PC-3 (cell line): ENCODE data around the gene CSF1R. TPM values are rescaled to one million over a fixed set of nuclear protein-coding genes. Genes with fewer than 3 reads are reported as not detected.

Experiments used
- ATAC-seq: fragments of 200-7000 bp; cut with Tn5 transposase; 2 replicates; pipeline ENCODE4 v1.9.1; 2020; ENCODE audit warnings: mild to moderate bottlenecking, moderate library complexity
- BruUV-seq: library from RNA; stranded (reverse); fragments of 400-500 nt; replicated peaks from 2 replicates; lab custom pipeline; 2021; lab: Mats Ljungman, UMichigan
- CTCF ChIA-PET: fragments of 300-600 bp; sonication (Branson Sonifier 250); formaldehyde crosslinking; loops from one replicate; lab custom pipeline; 2022; ENCODE audit warnings: antibody characterized with exemption; lab: Charles Lee
- POLR2A ChIA-PET: fragments of 300-600 bp; sonication (Branson Sonifier 250); formaldehyde crosslinking; loops from one replicate; lab custom pipeline; 2022; ENCODE audit warnings: antibody characterized with exemption; ENCODE audit not compliant: unreplicated experiment; lab: Charles Lee
- DNase-seq: peaks from one replicate; pipeline ENCODE4 v3.0.0-alpha.2; 2015
- H2AFZ ChIP-seq: fragments of 300-600 bp; sonication (generic); 2 replicates; pipeline ENCODE4 v1.6.0; 2016; ENCODE audit warnings: antibody characterized with exemption, low read length
- H3F3A ChIP-seq: fragments of 300-600 bp; sonication (generic); one replicate; pipeline ENCODE4 v1.6.0; 2017; ENCODE audit warnings: antibody characterized with exemption, low read length, control low read depth, mild to moderate bottlenecking; ENCODE audit not compliant: unreplicated experiment
- H3K27ac ChIP-seq: fragments of 300-600 bp; sonication (generic); 2 replicates; pipeline ENCODE4 v1.5.1; 2016; ENCODE audit warnings: mild to moderate bottlenecking, low read length
- H3K27me3 ChIP-seq: fragments of 300-600 bp; sonication (generic); 2 replicates; pipeline ENCODE4 v1.6.1; 2016; ENCODE audit warnings: low read length, mixed read lengths
- H3K36me3 ChIP-seq: fragments of 300-600 bp; sonication (generic); 2 replicates; pipeline ENCODE4 v1.6.1; 2016; ENCODE audit warnings: low read depth, mixed run types, low read length, mixed read lengths
- H3K4me1 ChIP-seq: fragments of 300-600 bp; sonication (generic); 2 replicates; pipeline ENCODE4 v1.5.1; 2016; ENCODE audit warnings: low read length; ENCODE audit not compliant: insufficient read depth
- H3K4me2 ChIP-seq: fragments of 300-600 bp; sonication (generic); 2 replicates; pipeline ENCODE4 v1.6.0; 2016; ENCODE audit warnings: low read length
- H3K4me3 ChIP-seq: fragments of 300-600 bp; sonication (generic); 2 replicates; pipeline ENCODE4 v1.5.1; 2016; ENCODE audit warnings: mild to moderate bottlenecking, low read length, mixed read lengths
- H3K79me2 ChIP-seq: fragments of 300-600 bp; sonication (generic); 2 replicates; pipeline ENCODE4 v1.6.1; 2017; ENCODE audit warnings: low read length, mixed read lengths
- H3K9ac ChIP-seq: fragments of 300-600 bp; sonication (generic); 2 replicates; pipeline ENCODE4 v1.6.0; 2016; ENCODE audit warnings: mild to moderate bottlenecking, low read length
- H3K9me2 ChIP-seq: fragments of 300-600 bp; sonication (generic); replicated peaks from 2 replicates; pipeline ENCODE4 v1.6.1; 2016; ENCODE audit warnings: mixed run types, low read length, mixed read lengths
- H3K9me3 ChIP-seq: fragments of 300-600 bp; sonication (generic); 2 replicates; pipeline ENCODE4 v1.6.1; 2016; ENCODE audit warnings: low read length, mixed read lengths
- H4K20me1 ChIP-seq: fragments of 300-600 bp; sonication (generic); 2 replicates; pipeline ENCODE4 v1.6.1; 2016; ENCODE audit warnings: low read length, mixed read lengths
- EZH2 ChIP-seq: fragments of 300-600 bp; sonication (generic); IDR thresholded peaks from one replicate; pipeline ENCODE4 v1.6.1; 2017; ENCODE audit warnings: antibody characterized with exemption, mild to moderate bottlenecking, low read length; ENCODE audit not compliant: unreplicated experiment
- EZH2phosphoT487 ChIP-seq: fragments of 300-600 bp; sonication (generic); IDR thresholded peaks from 2 replicates; pipeline ENCODE4 v1.6.1; 2018; ENCODE audit warnings: mild to moderate bottlenecking, antibody characterized with exemption, low read length, borderline replicate concordance
- intact Hi-C: fragments of 100-400 bp; cut with micrococcal nuclease; formaldehyde crosslinking; loops from 2 replicates; pipeline ENCODE4 v1.9.0; 2023
- total RNA-seq: library from RNA; depleted of rRNA; stranded (reverse); fragments of >200 nt; gene quantifications from 2 replicates; pipeline ENCODE4 v1.2.3, GENCODE V29; 2014
- TF ChIP-seq, protein P1 (sequence below): fragments of 300-600 bp; sonication (generic); conservative IDR thresholded peaks from 2 replicates; pipeline ENCODE4 v1.5.1; 2017; ENCODE audit warnings: antibody characterized with exemption, low read depth, mild to moderate bottlenecking, low read length

Gene CSF1R
- total RNA-seq, 1 experiment from 2014 or later, result not detected

DNA sequence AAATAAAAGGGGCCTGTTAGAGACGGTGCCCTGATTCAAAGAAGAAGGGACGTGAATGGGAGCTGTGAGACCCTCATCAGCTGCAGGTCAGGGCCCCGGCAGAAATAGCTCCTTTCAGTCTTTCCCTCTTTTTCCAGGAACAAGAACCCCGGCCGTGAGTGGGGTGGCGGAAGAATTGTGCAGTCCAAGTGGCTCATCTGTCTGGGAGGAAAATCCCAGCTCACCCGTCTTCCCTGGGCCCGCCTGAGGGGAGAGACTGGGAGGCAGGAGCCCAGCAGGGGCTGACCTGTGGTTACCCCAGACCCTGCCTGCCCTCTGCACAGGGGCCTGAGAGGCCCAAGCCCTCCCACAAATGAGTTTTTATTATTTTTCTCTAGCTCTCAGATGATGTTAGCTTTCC, 24.8 kb upstream of the CSF1R start:
- Histone ChIP-seq H4K20me1 (no peaks in the 10 kb centered on the region), H3K36me3 (no peaks in the 10 kb centered on the region), H3K9me3 (no peaks in the 10 kb centered on the region), H3K9me2 (no peaks in the 10 kb centered on the region), H3K4me1 (peaks cover 16% of the 10 kb centered on the region), H3K4me2 (no peak overlapping the region), H2AFZ (no peak overlapping the region), H3K4me3 (no peak overlapping the region), H3K79me2 (no peaks in the 10 kb centered on the region), H3K9ac (no peak overlapping the region), H3F3A (no peaks in the 10 kb centered on the region), H3K27ac (no peak overlapping the region), H3K27me3 (no peaks in the 10 kb centered on the region)
- ChIA-PET CTCF (no interaction called here), POLR2A (no interaction called here)
- TF ChIP-seq EZH2phosphoT487 (no peak), EZH2 (no peak)
- TF ChIP-seq, protein P1, sequence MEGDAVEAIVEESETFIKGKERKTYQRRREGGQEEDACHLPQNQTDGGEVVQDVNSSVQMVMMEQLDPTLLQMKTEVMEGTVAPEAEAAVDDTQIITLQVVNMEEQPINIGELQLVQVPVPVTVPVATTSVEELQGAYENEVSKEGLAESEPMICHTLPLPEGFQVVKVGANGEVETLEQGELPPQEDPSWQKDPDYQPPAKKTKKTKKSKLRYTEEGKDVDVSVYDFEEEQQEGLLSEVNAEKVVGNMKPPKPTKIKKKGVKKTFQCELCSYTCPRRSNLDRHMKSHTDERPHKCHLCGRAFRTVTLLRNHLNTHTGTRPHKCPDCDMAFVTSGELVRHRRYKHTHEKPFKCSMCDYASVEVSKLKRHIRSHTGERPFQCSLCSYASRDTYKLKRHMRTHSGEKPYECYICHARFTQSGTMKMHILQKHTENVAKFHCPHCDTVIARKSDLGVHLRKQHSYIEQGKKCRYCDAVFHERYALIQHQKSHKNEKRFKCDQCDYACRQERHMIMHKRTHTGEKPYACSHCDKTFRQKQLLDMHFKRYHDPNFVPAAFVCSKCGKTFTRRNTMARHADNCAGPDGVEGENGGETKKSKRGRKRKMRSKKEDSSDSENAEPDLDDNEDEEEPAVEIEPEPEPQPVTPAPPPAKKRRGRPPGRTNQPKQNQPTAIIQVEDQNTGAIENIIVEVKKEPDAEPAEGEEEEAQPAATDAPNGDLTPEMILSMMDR, result no peak
- ATAC-seq, result no peak
- BruUV-seq, result no TSS peak
- intact Hi-C loops, result no loop called here
- DNase-seq, result no peak

DNA sequence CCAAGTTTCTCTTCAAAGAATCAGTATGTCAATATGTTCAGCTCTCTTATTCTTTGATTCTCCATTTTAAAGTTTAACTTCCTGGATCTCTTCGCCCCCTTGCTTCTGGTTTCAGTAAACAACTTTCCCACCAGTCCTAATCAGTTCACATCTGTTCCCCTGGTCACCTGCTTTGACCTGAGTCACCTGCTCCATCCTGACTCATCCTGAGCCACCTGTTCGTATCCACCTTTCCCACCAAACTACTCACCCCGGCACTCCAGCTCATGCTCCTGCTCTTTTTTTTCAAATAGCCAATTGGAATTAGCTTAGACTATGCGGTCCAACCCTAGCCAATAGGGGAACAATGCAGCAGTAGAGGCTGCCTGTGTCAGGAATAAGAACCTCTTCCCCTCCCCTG, 23.6 kb upstream of the CSF1R start:
- no peak overlapping the region for H3K27ac ChIP-seq
- ATAC-seq, result no peak
- POLR2A ChIA-PET, result interaction anchor here (0.6 kb wide), 1 partner anchor 664 kb away, joined by 4 read pairs; no protein-coding TSS in a partner anchor
- no peak overlapping the region for H3K4me3 ChIP-seq
- H3K4me1 ChIP-seq, result peaks cover 16% of the 10 kb centered on the region
- peak; percentile 42 for DNase-seq
- H4K20me1 ChIP-seq, result no peaks in the 10 kb centered on the region
- intact Hi-C loops, result no loop called here
- CTCF ChIA-PET, result no interaction called here
- no TSS peak for BruUV-seq
- no peak overlapping the region for H2AFZ ChIP-seq
- H3K79me2 ChIP-seq, result no peaks in the 10 kb centered on the region
- TF ChIP-seq, protein P1, result no peak
- TF ChIP-seq EZH2 (no peak), EZH2phosphoT487 (no peak)
- no peaks in the 10 kb centered on the region for H3F3A ChIP-seq
- no peaks in the 10 kb centered on the region for H3K27me3 ChIP-seq
- H3K36me3 ChIP-seq, result no peaks in the 10 kb centered on the region
- no peaks in the 10 kb centered on the region for H3K9me3 ChIP-seq
- no peaks in the 10 kb centered on the region for H3K9me2 ChIP-seq
- H3K9ac ChIP-seq, result no peak overlapping the region
- H3K4me2 ChIP-seq, result no peak overlapping the region

DNA sequence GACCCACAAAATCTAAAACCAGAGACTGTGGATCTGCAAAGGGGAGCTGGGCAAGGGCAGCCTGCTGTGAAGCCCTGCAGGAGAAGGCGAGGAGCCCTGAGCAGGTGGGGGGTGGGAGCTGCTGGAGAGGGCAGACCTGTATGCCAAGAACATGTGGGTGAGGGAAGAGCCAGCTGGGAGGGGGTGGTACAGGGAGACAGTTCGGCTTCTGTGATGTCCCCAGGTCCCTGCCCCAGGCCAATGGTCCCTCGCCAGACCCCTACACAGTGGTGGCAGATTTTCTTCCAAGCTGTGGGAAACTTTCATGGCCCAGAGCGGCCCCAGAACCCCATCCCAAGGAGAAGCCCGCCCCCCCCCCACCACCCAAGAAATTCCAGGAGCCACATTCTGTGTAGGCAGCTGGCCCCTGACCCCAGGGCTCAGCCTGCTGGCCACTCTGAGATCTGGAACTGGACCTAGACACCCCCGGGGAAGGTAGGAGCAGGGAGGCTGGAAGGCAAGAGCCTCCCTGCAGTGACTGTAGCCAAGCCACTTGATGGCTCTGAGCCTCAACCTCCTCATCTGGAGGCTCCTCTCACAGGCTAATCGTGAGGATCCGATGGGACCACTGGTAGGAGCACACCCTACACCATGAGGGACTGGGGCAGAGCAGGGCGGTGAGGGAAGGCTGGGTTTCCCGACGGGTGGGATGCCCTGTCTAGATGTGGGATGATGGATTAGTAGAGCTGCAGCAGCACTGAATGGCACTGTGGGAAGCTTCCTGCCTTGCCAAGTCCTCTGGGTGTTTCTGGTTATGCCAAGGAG, 22.6 kb upstream of the CSF1R start:
- intact Hi-C loops, result no loop called here

More for the DNA sequence above, 22.6 kb upstream of the CSF1R start:
- H2AFZ ChIP-seq, result no peak overlapping the region
- H3K4me3 ChIP-seq, result no peak overlapping the region
- ChIA-PET POLR2A (interaction anchor here (0.6 kb wide), 1 partner anchor 315 kb away, joined by 3 read pairs; no protein-coding TSS in a partner anchor), CTCF (no interaction called here)
- no peaks in the 10 kb centered on the region for H3F3A ChIP-seq
- no peaks in the 10 kb centered on the region for H3K9me3 ChIP-seq
- no TSS peak for BruUV-seq
- no peaks in the 10 kb centered on the region for H3K36me3 ChIP-seq
- no peaks in the 10 kb centered on the region for H3K79me2 ChIP-seq
- DNase-seq, result no peak
- H3K9me2 ChIP-seq, result no peaks in the 10 kb centered on the region
- no peak overlapping the region for H3K9ac ChIP-seq
- peaks cover 16% of the 10 kb centered on the region for H3K4me1 ChIP-seq
- H3K27me3 ChIP-seq, result no peaks in the 10 kb centered on the region
- ATAC-seq, result no peak
- no peak for TF ChIP-seq EZH2
- no peak for TF ChIP-seq EZH2phosphoT487
- TF ChIP-seq, protein P1, result no peak
- H4K20me1 ChIP-seq, result no peaks in the 10 kb centered on the region
- H3K4me2 ChIP-seq, result no peak overlapping the region
- no peak overlapping the region for H3K27ac ChIP-seq
